DMS153 treated with DMSO at 0.1 percent for 48 hours (cell line): ENCODE measurements around the gene TTBK1.

Experiments
- DNase-seq: peaks from one replicate; lab custom pipeline; 2025; ENCODE audit not compliant: unreplicated experiment; lab: John Stamatoyannopoulos, UW

Gene TTBK1

GRCh38 chr6:43254138-43254817 lies 11.0 kb downstream of the TTBK1 start:
- DNase-seq, result no peak

DNA sequence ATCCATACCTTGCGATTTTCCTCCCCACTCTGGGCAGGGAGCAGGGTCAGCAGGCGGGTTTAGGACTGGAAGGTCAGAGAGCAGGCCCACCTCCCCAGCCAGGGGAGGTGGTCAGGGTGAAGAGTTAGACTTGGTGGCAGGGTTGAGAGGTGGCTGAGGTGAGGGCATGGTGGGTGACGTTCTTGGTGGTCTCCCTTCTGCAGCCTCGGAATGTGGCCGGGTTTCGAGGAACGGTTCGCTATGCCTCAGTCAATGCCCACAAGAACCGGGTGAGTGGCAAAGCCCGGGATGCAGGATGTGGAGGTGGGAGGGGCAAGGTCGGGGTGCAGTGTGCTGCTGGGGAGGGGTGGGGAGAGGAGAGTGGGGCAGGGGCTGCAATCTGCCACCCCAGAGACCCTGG lies 11.6 kb downstream of the TTBK1 start:
- DNase-seq, result no peak

DNA sequence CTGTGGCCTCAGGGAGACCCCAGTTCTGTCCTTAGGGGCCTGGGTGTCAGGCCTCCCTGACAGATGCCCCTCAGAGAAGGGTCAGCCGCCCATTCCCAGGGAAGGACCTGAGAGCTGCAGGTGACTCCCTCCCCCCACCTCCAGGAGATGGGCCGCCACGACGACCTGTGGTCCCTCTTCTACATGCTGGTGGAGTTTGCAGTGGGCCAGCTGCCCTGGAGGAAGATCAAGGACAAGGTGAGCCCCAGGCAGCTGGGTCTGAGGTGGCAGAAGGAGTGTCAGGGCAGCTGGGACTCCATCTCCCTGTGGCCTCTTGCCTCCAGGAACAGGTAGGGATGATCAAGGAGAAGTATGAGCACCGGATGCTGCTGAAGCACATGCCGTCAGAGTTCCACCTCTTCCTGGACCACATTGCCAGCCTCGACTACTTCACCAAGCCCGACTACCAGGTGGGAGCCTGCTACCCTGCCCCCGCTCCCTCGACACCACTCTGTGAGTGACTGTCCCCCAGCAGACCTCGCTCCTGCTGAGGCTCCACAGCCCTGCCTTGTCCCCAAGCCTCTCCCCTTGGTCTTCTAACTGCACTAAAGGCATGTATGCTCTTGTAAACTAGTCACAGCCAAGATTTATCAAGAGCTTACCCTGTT lies 12.2 kb downstream of the TTBK1 start:
- DNase-seq, result no peak

- DNase-seq, result no peak
These were observed 13.5 kb downstream of the TTBK1 start for GRCh38 chr6:43256670-43257366.

DNA sequence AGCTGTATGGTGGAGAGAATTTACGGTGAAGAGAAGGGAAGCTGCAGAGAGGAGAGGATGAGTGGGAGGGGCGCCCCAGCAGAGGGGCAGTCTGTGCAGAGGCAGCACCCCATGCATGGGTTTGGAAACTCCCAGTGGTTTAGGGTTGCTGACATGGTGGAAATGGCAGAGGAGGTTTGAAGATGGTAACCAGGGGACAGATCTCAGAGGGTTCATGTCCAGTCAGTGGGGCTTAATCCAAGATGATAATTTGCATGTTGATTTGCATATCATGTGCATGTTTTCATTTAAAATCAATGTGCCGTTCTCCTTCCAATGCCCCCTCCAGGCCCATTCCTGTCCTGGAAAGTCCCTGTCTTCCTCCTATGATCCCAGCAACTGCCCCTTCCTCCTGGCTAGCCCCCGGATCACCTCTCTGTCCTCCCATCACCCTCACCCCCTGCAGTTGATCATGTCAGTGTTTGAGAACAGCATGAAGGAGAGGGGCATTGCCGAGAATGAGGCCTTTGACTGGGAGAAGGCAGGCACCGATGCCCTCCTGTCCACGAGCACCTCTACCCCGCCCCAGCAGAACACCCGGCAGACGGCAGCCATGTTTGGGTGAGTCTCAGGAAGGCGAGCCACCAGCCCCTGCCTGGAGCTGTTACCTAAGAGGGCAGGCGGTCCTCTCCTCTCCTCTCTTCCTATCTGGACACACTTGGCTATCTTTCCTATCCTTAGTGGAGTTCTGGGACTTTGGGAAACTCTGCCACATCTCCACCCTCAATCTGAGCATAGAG lies 14.3 kb downstream of the TTBK1 start:
- DNase-seq, result no peak

DNA sequence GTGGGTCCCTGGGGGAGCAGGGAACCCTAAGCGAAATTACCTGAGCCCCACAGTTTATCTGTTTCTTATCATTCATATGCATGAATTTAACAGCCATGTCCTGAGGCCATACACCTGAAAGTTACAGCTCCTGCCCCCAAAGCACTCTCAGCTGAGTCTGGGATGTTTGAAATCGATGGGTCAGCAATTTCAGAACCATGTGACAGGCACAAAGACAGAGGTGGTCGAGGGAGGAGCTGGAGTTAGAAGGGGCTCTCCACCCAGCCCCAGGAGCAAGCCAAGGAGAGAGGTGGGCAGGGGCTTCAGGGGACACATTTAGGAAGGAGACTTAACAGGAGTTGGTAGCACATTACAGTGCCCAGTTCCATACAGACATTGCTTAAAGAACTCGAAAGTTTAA lies 14.9 kb downstream of the TTBK1 start:
- DNase-seq, result no peak

GRCh38 chr6:43258807-43259686 lies 15.8 kb downstream of the TTBK1 start:
- DNase-seq, result no peak

- no peak for DNase-seq
These were observed 17.5 kb downstream of the TTBK1 start for GRCh38 chr6:43260791-43261190.

DNA sequence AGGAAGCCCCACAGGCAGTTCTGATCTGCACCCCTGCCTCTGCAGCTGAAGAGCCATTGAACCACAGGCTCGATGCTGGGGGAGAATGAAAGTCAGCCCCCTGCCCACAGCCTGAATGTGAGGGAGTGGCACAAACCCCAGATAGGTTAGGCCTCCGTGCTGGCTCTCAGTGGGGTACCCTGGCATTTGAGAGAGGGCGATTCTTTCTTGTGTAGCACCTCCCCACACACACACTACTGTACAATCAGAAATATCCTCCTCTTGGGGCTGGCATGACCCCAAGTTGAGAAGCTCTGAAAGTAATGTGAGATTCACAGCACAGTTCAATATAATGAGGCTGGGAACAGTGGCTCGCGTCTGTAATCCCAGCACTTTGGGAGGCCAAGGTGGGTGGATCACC lies 17.9 kb downstream of the TTBK1 start:
- DNase-seq, result no peak

DNA sequence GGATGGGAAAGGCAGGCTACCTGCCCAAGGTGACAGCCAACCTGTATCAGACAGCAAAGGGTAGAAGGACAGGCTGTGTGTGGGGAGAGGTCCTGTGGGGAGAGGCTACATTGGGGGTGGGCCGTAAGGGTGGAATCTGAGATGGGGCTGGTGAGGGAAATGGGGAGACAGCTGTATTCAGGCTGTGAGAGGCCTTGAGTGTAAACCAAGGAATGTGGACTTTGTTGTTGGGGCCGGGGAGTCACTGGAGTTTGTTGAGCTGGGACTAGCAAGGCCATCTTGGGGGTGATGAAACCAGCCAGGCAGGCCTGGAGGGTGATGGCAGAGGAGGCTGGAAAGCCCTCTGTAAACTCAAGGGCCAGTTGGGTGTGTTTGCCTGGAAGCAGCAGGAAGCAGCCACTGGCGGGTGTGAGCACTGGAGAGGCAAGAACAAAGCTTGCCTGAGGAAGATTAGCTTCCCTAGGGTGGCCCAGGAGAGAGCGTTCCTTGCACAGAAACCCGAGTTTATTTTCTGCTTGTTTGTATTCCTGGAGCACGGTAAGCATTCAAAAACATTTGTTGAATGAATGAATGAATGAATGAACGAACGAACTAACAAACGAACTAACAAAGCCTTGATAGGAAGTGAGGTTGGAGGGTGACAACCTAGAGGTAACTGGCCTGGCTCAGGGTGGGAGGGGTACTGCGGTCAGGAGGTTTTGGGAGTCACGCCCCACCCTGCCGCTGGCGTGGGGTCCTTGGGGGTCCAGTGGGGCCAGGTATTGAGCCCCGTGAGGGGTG lies 18.9 kb downstream of the TTBK1 start:
- no peak for DNase-seq

DNA sequence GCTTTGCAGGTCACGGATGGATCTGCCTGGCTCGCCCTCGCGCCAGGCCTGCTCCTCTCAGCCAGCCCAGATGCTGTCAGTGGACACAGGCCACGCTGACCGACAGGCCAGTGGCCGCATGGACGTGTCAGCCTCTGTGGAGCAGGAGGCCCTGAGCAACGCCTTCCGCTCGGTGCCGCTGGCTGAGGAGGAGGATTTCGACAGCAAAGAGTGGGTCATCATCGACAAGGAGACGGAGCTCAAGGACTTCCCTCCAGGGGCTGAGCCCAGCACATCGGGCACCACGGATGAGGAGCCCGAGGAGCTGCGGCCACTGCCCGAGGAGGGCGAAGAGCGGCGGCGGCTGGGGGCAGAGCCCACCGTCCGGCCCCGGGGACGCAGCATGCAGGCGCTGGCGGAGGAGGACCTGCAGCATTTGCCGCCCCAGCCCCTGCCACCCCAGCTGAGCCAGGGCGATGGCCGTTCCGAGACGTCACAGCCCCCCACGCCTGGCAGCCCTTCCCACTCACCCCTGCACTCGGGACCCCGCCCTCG lies 19.6 kb downstream of the TTBK1 start:
- DNase-seq, result no peak

GRCh38 chr6:43263314-43264178 lies 20.3 kb downstream of the TTBK1 start:
- peak; percentile 37 for DNase-seq

DNA sequence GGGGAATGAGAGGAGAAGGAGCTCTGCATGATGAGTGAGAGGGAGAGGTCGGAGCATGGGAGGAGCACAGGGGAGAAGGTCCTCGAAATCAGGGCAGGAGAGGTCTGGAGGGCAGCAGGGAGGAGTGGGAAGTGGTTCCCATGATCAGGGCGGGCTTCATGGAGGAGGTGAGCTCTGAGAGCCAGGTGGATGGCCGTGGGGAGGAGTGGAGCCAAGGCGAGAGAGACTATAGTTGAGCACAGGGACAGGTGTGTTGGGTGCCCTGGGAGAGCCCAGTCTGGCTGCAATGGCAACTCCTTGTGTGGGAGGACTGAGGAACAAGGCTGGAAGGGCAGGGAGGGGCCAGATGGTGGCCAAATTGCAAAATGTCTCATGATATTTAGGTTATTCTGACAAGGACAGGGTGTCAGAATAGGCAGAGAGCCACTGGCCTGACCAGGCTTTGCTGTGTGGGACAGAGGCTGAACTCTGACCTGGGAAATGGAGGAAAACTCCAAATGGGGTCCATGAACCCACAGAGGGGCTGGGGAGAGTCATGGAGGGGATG lies 21.4 kb downstream of the TTBK1 start:
- DNase-seq, result no peak

GRCh38 chr6:43265564-43265963 lies 22.3 kb downstream of the TTBK1 start:
- no peak for DNase-seq

DNA sequence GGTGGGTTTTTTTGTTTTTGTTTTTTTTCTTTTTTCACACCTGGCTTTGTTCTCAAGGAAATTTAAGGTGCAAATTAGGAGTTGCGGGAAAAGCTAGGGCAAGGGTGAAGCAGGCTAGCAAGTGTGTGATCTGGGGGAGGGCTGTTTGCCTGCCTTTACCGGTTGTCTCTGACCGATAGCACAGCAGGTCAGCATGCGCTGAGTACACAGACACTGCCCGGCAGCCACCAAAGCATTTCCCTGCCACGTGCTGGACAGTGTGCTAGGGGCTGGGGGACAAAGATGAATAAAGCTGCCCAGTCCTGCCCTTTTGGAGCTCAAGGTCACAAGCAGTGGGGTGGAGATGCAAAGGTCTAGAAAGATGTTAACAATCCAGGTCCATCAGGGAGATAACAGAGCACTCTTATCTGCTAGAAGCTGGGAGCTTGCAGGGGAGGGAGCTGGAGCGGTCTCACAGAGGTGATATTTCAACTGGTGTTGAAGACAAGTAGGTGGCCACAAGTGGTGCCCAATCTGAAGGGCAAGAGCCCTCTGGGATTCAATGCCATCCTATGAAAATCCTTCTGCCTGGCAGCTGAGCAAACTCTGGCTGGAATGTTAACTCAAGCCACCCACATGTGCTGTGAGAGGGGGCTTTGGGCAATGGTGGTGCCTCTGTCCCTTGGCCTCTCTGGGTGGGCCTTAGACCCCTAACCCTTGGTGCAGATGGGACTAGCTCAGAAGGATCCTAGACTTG lies 24.5 kb downstream of the TTBK1 start:
- DNase-seq, result no peak

DNA sequence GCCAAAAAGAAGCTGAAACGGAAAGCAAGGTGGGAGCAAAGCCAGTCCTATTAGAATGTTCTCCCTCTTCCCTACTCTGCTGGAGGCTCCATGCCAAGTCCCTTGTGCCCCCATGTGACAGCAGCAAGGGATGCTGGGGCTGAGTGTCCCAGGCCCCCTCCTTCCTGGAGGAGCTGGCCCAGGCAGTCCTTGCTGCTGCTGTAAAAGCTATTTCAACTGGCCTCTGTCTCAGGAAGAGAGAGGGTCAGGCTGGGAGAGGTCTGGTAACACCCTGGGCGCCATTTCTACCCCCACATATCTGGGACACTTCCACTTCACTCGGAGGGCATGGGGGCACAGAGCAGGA lies 25.0 kb downstream of the TTBK1 start:
- no peak for DNase-seq

GRCh38 chr6:43268782-43269272 lies 25.5 kb downstream of the TTBK1 start:
- no peak for DNase-seq
